Measurements from ENCODE around the gene C3orf49.
A peak's percentile ranks its signal among the peaks of the same experiment; 100 is the strongest.

The C3orf49 gene

GRCh38 chr3:63819151-63819398 is at the start of gene C3orf49:
TSS of gene C3orf49 (plus strand) at chr3:63819299. CDS start at chr3:63819472, 173 bp downstream.
- DNase-seq (ENCODE audit: low spot score), result no peak

- no peak for DNase-seq (ENCODE audit: low spot score)
Observed at GRCh38 chr3:63774781-63775180, 44.3 kb upstream of the C3orf49 start.

GRCh38 chr3:63779227-63779626 is 39.9 kb upstream of the C3orf49 start:
- no peak for DNase-seq (ENCODE audit: low spot score)

- no peak for DNase-seq (ENCODE audit: low spot score)
Observed at GRCh38 chr3:63791974-63792373, 27.1 kb upstream of the C3orf49 start.

DNA sequence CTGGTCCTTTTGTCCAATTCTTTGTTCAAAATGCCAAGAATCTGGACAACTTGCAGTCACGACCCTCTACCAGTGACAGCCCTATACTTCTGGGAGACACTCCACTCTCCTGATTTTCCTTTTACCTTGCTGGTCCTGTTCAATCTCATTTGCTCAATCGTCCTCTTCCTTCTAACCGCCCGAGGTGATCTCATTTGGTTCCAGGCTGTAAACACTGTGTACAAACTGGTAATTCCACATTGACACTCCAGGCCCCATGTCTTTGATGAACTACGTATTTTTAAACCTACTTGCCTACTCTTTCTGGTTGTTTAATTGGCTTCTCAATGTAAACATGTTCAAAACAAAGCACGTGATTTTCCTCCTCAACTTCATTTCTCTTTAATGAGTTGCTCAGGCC is 23.7 kb upstream of the C3orf49 start:
- DNase-seq (ENCODE audit: low spot score), result no peak

GRCh38 chr3:63798544-63798943 is 20.6 kb upstream of the C3orf49 start:
- no peak for DNase-seq (ENCODE audit: low spot score)

- DNase-seq (ENCODE audit: low spot score), result no peak
Observed at GRCh38 chr3:63798949-63799348, 20.1 kb upstream of the C3orf49 start.

GRCh38 chr3:63800097-63800496 is 19.0 kb upstream of the C3orf49 start:
- DNase-seq (ENCODE audit: low spot score), result no peak

DNA sequence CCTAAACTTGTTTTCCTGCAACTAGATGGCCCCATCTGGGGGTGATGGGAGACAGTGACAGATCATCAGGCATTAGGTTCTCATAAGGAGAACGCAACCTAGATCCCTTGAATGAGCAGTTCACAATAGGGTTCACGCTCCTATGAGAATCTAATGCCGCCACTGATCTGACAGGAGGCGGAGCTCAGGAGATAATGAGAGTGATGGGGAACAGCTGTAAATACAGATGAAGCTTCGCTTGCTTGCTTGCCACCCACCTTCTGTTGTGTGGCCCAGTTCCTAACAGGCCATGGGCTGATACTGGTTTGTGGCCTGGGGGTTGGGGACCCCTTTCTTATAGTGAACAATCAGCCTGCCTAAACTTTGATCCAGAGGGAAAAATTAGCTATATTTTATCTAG is 15.2 kb upstream of the C3orf49 start:
- no peak for DNase-seq (ENCODE audit: low spot score)

DNA sequence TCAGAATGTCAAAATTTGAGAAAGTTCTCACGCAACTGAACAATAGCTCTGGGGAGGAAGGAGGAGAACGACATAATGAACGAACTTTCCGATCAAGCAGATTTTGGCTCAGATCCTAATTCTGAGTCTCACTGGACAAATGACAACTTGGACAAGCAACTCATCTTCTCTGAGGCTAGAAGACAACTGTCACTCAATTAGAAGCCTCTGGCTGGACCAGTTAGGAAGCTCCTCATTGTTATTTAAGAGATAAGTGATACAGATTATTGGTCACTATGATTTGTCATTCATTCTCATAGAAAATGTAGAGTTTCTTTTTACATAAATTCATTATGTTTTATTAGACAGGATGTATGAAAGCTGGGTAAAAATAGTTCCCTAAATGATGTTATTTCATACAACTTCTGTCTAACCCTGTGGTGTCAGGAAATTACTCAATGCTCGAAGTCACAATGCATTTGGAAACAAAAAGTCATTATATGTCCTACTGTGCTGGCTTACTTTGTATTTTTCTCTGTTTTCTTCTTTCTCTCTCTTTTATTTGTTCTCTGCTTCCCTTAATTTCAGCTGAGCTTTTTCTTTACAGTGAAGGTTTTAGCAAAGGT is 11.0 kb upstream of the C3orf49 start:
- DNase-seq (ENCODE audit: low spot score), result no peak

DNA sequence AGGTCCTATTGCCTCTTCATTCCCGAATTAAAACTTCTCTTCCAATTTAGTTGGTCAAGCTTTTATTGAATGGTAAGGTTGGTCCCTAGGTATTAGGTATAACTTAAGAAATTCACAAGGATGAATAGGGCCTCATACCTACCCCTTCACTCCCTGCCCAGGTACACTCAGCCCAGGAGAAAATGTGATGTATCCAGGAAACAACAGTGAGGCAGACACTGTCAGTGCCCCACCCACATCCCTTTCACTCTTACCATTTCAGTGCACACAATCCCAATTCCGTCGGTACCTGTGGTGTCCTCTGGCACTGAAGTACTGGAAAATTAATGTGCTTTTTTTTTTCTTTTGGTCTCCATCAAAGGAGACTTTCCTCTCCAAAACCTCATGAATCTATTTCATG is 10.5 kb upstream of the C3orf49 start:
- DNase-seq (ENCODE audit: low spot score), result no peak

GRCh38 chr3:63809607-63810006 is 9.5 kb upstream of the C3orf49 start:
- DNase-seq (ENCODE audit: low spot score), result no peak

GRCh38 chr3:63814237-63814636 is 4.9 kb upstream of the C3orf49 start:
- DNase-seq (ENCODE audit: low spot score), result no peak

GRCh38 chr3:63817225-63817624 is 1.9 kb upstream of the C3orf49 start:
- no peak for DNase-seq (ENCODE audit: low spot score)

GRCh38 chr3:63818282-63819150 is 583 bp upstream of the C3orf49 start:
- peak; percentile 64 for DNase-seq (ENCODE audit: low spot score)

- DNase-seq (ENCODE audit: low spot score), result no peak
Observed at GRCh38 chr3:63824309-63824708, 5.2 kb downstream of the C3orf49 start.

GRCh38 chr3:63830526-63830925 is 11.4 kb downstream of the C3orf49 start:
- no peak for DNase-seq (ENCODE audit: low spot score)

- no peak for DNase-seq (ENCODE audit: low spot score)
Observed at GRCh38 chr3:63832395-63832794, 13.3 kb downstream of the C3orf49 start.

DNA sequence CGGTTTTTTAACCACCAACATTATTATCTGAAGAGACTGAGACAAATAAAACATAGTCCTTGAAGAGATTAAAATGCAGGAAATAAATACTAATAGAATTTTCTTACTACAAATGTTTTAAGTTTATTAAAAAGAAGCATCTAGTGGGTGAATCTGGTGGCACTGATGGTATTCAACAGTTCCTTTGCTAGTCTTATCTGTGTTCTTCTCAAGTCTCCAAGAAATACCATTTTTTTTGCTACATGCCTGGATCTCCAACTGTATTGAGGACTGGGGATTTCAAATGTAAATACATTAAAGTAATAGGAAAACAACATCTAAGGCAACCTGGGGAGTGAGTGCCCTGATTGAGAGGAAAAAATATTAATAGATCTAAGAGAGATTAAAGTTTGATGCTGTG is 22.6 kb downstream of the C3orf49 start:
- DNase-seq (ENCODE audit: low spot score), result no peak

DNA sequence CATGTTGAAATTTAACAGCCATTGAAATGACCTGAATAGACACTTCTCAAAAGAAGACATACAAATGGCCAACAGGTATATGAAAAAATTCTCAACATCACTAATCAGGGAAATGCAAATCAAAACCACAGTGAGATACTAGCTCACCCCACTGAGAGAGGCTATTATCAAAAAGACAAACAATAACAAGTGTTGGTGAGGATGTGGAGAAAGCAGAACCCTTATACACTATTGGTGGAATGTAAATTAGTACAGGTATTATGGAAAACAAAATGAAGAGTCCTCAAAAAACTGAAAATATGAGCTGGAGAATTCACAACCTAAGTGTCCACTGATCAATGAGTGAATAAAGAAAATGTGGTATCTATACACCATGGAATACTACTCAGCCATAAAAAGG is 23.0 kb downstream of the C3orf49 start:
- DNase-seq (ENCODE audit: low spot score), result no peak

- DNase-seq (ENCODE audit: low spot score), result no peak
Observed at GRCh38 chr3:63845215-63845614, 26.1 kb downstream of the C3orf49 start.

- DNase-seq (ENCODE audit: low spot score), result no peak
Observed at GRCh38 chr3:63847718-63848450, 28.8 kb downstream of the C3orf49 start.

DNA sequence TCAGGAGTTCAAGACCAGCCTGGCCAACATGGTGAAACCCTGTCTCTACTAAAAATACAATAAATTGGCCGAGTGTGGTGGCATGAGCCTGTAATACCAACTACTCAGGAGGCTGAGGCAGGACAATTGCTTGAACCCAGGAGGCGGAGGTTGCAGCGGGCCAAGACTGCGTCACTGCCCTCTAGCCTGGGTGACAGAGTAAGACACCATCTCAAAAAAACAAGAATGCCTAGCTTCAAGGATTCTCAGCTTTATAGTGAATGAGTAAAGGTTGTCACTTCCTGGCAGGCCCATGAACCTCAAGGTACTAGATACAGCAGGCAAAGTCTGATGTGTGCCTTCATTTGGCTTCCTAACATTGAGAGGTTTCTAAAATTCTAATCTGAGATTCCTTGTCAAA is 30.1 kb downstream of the C3orf49 start:
- DNase-seq (ENCODE audit: low spot score), result no peak
